ENCODE data around the gene OR4E1. TPM values are rescaled to one million over a fixed set of nuclear protein-coding genes. Genes with fewer than 3 reads are reported as not detected.

Gene OR4E1, protein sequence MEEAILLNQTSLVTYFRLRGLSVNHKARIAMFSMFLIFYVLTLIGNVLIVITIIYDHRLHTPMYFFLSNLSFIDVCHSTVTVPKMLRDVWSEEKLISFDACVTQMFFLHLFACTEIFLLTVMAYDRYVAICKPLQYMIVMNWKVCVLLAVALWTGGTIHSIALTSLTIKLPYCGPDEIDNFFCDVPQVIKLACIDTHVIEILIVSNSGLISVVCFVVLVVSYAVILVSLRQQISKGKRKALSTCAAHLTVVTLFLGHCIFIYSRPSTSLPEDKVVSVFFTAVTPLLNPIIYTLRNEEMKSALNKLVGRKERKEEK
- under 1 TPM in 1 of 2 experiments, not detected in 1; 0.08 TPM for total RNA-seq

GRCh38 chr14:21673718-21674117 lies at the start of gene OR4E1:
OR4E1 (minus strand) TSS chr14:21673818; CDS start chr14:21670935, 2,883 bp downstream.

DNA sequence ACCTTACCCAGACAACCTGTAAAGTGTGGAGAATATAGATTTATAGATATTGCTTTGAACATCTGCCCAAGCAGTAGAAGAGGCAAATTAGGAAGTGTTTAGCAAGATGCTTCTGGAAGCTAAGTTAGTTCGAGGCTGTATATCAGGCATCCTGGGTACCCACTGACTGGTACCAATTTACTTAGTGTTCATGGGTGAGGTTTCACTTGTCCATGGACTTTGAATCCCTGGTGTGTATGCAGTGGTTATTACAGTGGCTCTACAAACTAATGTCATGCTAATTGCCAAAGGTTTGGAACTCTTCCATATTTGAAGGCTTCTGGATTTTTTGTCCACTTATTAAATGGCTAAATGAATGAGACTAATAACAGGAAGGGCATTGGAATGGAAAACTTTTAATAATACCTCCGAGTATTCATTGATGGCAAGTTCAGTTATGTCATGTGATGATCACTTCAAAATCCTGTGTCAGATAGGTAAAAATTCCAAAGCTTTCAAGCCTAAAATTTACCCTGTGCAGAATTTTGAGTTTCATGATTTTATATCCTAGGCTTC lies 20.2 kb downstream of the OR4E1 start, which contains the start of gene OR4E2:
Gene OR4E2 (plus strand): TSS at position 505 of the 555 bp plus-strand sequence. CDS start 11,248 bp downstream, outside the sequence.

GRCh38 chr14:21634840-21635239 lies 38.8 kb downstream of the OR4E1 start, which contains the start of gene OR10G2:
OR10G2 (minus strand) TSS chr14:21634940; CDS start chr14:21634842, 98 bp downstream.

Other genes starting within 250 kb of the OR4E1 start
- gene CHD8, start 217.7 kb downstream of the OR4E1 start, total RNA-seq: 100 to 1,000 TPM; 112 to 116 TPM
- gene RAB2B, start 196.9 kb downstream of the OR4E1 start, total RNA-seq: 10 to 100 TPM; 23.1 to 27.3 TPM
- gene TOX4, start 196.6 kb downstream of the OR4E1 start, total RNA-seq: 10 to 100 TPM; 81.5 to 91.0 TPM
- 10 to 100 TPM; 74.7 to 77.7 TPM for gene METTL3, start 162.5 kb downstream of the OR4E1 start, total RNA-seq
- 1 to 10 TPM; 3.1 to 3.7 TPM for gene SALL2, start 147.5 kb downstream of the OR4E1 start, total RNA-seq
- gene OR10G3, start 93.7 kb downstream of the OR4E1 start, total RNA-seq: not detected
- not detected for gene OR10G2, start 38.9 kb downstream of the OR4E1 start, total RNA-seq
- gene OR4E2, start 20.0 kb downstream of the OR4E1 start, total RNA-seq: not detected